GM23248 (cell line): ENCODE data around the gene MAG. TPM values are rescaled to one million over a fixed set of nuclear protein-coding genes. Genes with fewer than 3 reads are reported as not detected.
"Not testable (repeated sequence)": the region's sequence is repeated elsewhere in the genome, so short reads cannot be mapped to it uniquely, and the experiment has no call there.

Experiments
- DNase-seq: peaks from one replicate; pipeline ENCODE4 v3.0.0-alpha.2; 2015
- H2AFZ ChIP-seq: fragments of 200-600 bp; sonication (generic); 2 replicates; pipeline ENCODE4 v1.6.1; 2016; ENCODE audit warnings: antibody characterized with exemption
- H3F3A ChIP-seq: fragments of 200-600 bp; sonication (generic); 2 replicates; pipeline ENCODE4 v1.6.1; 2016; ENCODE audit warnings: mild to moderate bottlenecking, antibody characterized with exemption, mixed run types; ENCODE audit not compliant: insufficient read depth
- H3K27ac ChIP-seq: fragments of 200-600 bp; sonication (generic); 2 replicates; pipeline ENCODE4 v1.5.1; 2016; ENCODE audit warnings: mild to moderate bottlenecking
- H3K27me3 ChIP-seq: fragments of 200-600 bp; sonication (generic); replicated peaks from 2 replicates; pipeline ENCODE4 v1.6.1; 2016; ENCODE audit warnings: mild to moderate bottlenecking; ENCODE audit not compliant: insufficient read depth
- H3K36me3 ChIP-seq: fragments of 200-600 bp; sonication (generic); 2 replicates; pipeline ENCODE4 v1.6.1; 2016; ENCODE audit warnings: low read depth, mild to moderate bottlenecking
- H3K4me1 ChIP-seq: fragments of 200-600 bp; sonication (generic); 2 replicates; pipeline ENCODE4 v1.6.1; 2016; ENCODE audit warnings: mild to moderate bottlenecking; ENCODE audit not compliant: insufficient read depth
- H3K4me2 ChIP-seq: fragments of 200-600 bp; sonication (generic); one replicate; pipeline ENCODE4 v1.6.1; 2016; ENCODE audit warnings: mild to moderate bottlenecking; ENCODE audit not compliant: unreplicated experiment
- H3K4me3 ChIP-seq: fragments of 200-600 bp; sonication (generic); 2 replicates; pipeline ENCODE4 v1.5.1; 2016; ENCODE audit warnings: mild to moderate bottlenecking
- H3K79me2 ChIP-seq: fragments of 200-600 bp; sonication (generic); 2 replicates; pipeline ENCODE4 v1.6.1; 2016; ENCODE audit warnings: mild to moderate bottlenecking; ENCODE audit not compliant: insufficient read depth
- H3K9ac ChIP-seq: fragments of 200-600 bp; sonication (generic); 2 replicates; pipeline ENCODE4 v1.6.1; 2016; ENCODE audit warnings: mild to moderate bottlenecking
- H3K9me2 ChIP-seq: fragments of 200-600 bp; sonication (generic); 2 replicates; pipeline ENCODE4 v1.6.1; 2016; ENCODE audit warnings: mixed run types, mild to moderate bottlenecking, moderate library complexity; ENCODE audit not compliant: insufficient read depth
- H3K9me3 ChIP-seq: fragments of 200-600 bp; sonication (generic); one replicate; pipeline ENCODE4 v1.6.1; 2017; ENCODE audit warnings: low read depth
- H4K20me1 ChIP-seq: fragments of 200-600 bp; sonication (generic); 2 replicates; pipeline ENCODE4 v1.6.0; 2016; ENCODE audit not compliant: insufficient read depth
- EZH2 ChIP-seq: fragments of 200-600 bp; sonication (generic); IDR thresholded peaks from 2 replicates; pipeline ENCODE4 v1.6.1; 2018; ENCODE audit warnings: antibody characterized with exemption, mild to moderate bottlenecking; ENCODE audit not compliant: insufficient read depth, poor library complexity, severe bottlenecking
- EZH2phosphoT487 ChIP-seq: fragments of 200-600 bp; sonication (generic); IDR thresholded peaks from 2 replicates; pipeline ENCODE4 v1.6.1; 2018; ENCODE audit warnings: antibody characterized with exemption, moderate library complexity, mild to moderate bottlenecking, low read depth; ENCODE audit not compliant: insufficient read depth
- WGBS, 2 experiments: methylation state at CpG; one replicate each; pipeline ENCODE4 v1.1.6; 2015 to 2017; ENCODE audit warnings: low lambda C conversion rate in 2 of 2, low coverage in 1 of 2; ENCODE audit errors: missing lambda C conversion rate in 2 of 2; 5-methylcytosine and 5-hydroxymethylcytosine counted together
- in situ Hi-C: fragments of 300-500 bp; cut with MboI; formaldehyde crosslinking; loops from 2 replicates; pipeline ENCODE4 v1.15.0; 2020
- polyA plus RNA-seq: library from polyadenylated mRNA; unstranded; fragments of >200 nt; fragmentation: Nextera tagmentation; extraction: Ambion mirVana; gene quantifications from 2 replicates; pipeline ENCODE4 v1.2.1, GENCODE V29; 2016
- total RNA-seq: library from RNA; depleted of rRNA; stranded (reverse); fragments of >200 nt; shearing (Covaris generic); gene quantifications from 2 replicates; pipeline ENCODE4 v1.2.3, GENCODE V29; 2014

The MAG gene
- total and polyA plus RNA-seq, 2 experiments from 2014 or later = not detected

GRCh38 chr19:35354898-35355297 lies 62.9 kb downstream of the MAG start:
- no peak for DNase-seq
- Histone ChIP-seq H3K36me3 (no peaks in the 10 kb centered on the region), H3K27me3 (peaks cover 3% of the 10 kb centered on the region), H3F3A (no peaks in the 10 kb centered on the region), H2AFZ (no peak overlapping the region), H4K20me1 (no peaks in the 10 kb centered on the region), H3K9me3 (no peaks in the 10 kb centered on the region), H3K4me3 (no peak overlapping the region), H3K9me2 (no peaks in the 10 kb centered on the region), H3K79me2 (no peaks in the 10 kb centered on the region), H3K9ac (no peak overlapping the region), H3K27ac (no peak overlapping the region), H3K4me2 (no peak overlapping the region), H3K4me1 (no peaks in the 10 kb centered on the region)
- in situ Hi-C loops = loop anchor here (10.0 kb wide), 1 partner anchor 140 kb away; the partner anchor contains the start of gene KRTDAP
- 77 to 81% methylated on average over 8 of the region's 8 CpGs for WGBS, 2 experiments
- no peak for TF ChIP-seq EZH2phosphoT487
- TF ChIP-seq EZH2 = no peak

DNA sequence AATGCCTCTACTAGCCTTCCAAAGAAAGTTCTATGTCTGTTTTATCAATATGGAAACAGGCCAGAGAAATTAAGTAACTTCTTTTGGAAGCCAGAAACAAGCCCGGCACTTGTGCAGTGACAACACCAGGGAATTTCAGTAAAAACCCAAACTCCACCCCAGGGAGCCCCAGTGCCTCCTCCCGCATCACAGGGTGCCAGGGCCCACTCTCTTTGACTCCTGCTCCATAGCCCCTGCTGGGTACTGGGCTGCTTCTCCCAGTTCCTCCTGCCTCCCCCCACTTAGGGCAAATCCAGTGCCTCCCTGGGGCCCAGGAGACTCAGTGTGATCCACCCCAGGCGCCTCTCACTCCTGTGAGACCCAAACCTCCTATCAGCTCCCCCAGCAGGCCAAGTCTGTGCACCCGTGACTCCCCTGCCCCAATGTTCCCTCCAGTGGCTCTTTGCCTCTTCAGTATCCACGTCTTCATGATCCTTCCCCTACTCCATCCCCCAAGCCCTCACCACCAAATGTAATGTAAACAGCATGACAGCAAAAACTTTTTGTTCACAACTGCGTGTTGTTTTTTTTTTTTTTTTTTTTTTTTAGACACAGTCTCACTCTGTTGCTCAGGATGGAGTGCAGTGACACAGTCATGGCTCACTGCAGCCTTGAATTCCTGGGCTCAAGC lies 64.0 kb downstream of the MAG start:
- TF ChIP-seq EZH2 (no peak), EZH2phosphoT487 (no peak)
- no peaks in the 10 kb centered on the region for H3K79me2 ChIP-seq
- no peaks in the 10 kb centered on the region for H3K9me3 ChIP-seq
- no peak overlapping the region for H3K9ac ChIP-seq
- H3K27me3 ChIP-seq = peaks cover 3% of the 10 kb centered on the region
- in situ Hi-C loops = loop anchor here (10.0 kb wide), 1 partner anchor 139 kb away; the partner anchor contains the start of gene KRTDAP
- H3K9me2 ChIP-seq = no peaks in the 10 kb centered on the region
- no peak overlapping the region for H3K4me2 ChIP-seq
- H3K4me1 ChIP-seq = no peaks in the 10 kb centered on the region
- DNase-seq = no peak
- no peak overlapping the region for H3K27ac ChIP-seq
- no peaks in the 10 kb centered on the region for H3K36me3 ChIP-seq
- no peak overlapping the region for H3K4me3 ChIP-seq
- no peaks in the 10 kb centered on the region for H3F3A ChIP-seq
- H2AFZ ChIP-seq = no peak overlapping the region
- WGBS, 2 experiments = 30 to 37% methylated on average over 6 of the region's 6 CpGs
- no peaks in the 10 kb centered on the region for H4K20me1 ChIP-seq

GRCh38 chr19:35357867-35358573 lies 66.1 kb downstream of the MAG start, which contains the start of gene FFAR3:
Gene FFAR3, plus strand, starts transcription at chr19:35358460. Its CDS starts 431 bp downstream, at chr19:35358891.
- Histone ChIP-seq H3K27me3 (peaks cover 3% of the 10 kb centered on the region), H3K36me3 (no peaks in the 10 kb centered on the region), H3K9me2 (no peaks in the 10 kb centered on the region), H3K9ac (no peak within 1 kb of the TSS), H3K9me3 (no peaks in the 10 kb centered on the region), H3K4me1 (no peaks in the 10 kb centered on the region), H3K4me3 (no peak within 1 kb of the TSS), H3F3A (no peaks in the 10 kb centered on the region), H4K20me1 (no peaks in the 10 kb centered on the region), H2AFZ (no peak within 1 kb of the TSS), H3K79me2 (no peaks in the 10 kb centered on the region), H3K4me2 (peak within 1 kb of the TSS; percentile 12), H3K27ac (no peak within 1 kb of the TSS)
- TF ChIP-seq EZH2 (no peak), EZH2phosphoT487 (no peak)
- WGBS, 2 experiments = 7 to 8% methylated on average over 18 of the region's 18 CpGs
- DNase-seq = peak; percentile 68
- in situ Hi-C loops = loop anchor here (10.0 kb wide), 1 partner anchor 137 kb away; the partner anchor contains the start of gene KRTDAP

- H3K36me3 ChIP-seq, H3K4me3 ChIP-seq, DNase-seq, H4K20me1 ChIP-seq, H3F3A ChIP-seq, H3K4me1 ChIP-seq, H3K9me2 ChIP-seq, H3K9ac ChIP-seq, H2AFZ ChIP-seq, H3K9me3 ChIP-seq, H3K79me2 ChIP-seq, H3K27ac ChIP-seq, H3K4me2 ChIP-seq, H3K27me3 ChIP-seq: not testable (repeated sequence)
- 81% methylated on average over 8 of the region's 16 CpGs; no CpG with 5 or more reads in 1 of the 2 experiments for WGBS, 2 experiments
- in situ Hi-C loops = loop anchor here (10.0 kb wide), 1 partner anchor 136 kb away; the partner anchor contains the start of gene KRTDAP
Observed at GRCh38 chr19:35358834-35359233, 66.9 kb downstream of the MAG start.

GRCh38 chr19:35359395-35359794 lies 67.4 kb downstream of the MAG start:
- not testable (repeated sequence) for H3K9ac ChIP-seq, H3K4me1 ChIP-seq, H3K27me3 ChIP-seq, DNase-seq, H3K79me2 ChIP-seq, H3K9me2 ChIP-seq, H3K4me3 ChIP-seq, H3K4me2 ChIP-seq, H3F3A ChIP-seq, H4K20me1 ChIP-seq, H3K9me3 ChIP-seq, H2AFZ ChIP-seq, H3K36me3 ChIP-seq, H3K27ac ChIP-seq
- in situ Hi-C loops = loop anchor here (10.0 kb wide), 1 partner anchor 135 kb away; the partner anchor contains the start of gene KRTDAP
- 89 to 91% methylated on average over 12 to 16 of the region's 21 CpGs for WGBS, 2 experiments

DNA sequence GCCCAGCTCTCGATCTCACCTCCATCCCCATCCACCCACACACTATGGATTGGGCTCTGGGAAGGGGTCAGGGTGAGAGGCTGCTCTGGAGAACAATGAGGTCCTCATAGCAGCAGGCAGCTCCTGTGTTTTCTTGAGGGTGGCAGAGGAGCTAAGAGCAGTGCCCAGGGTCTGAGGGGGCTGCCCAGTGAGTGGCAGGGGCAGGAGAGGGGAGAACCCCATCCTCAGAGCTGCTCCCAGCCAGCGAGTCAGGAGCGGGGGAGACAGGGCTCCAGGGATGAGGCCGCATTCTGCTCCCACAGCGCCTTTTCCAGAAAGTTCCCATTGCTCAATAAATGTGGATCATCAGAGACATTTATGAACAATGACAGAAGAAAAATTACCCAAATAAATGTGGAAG lies 68.1 kb downstream of the MAG start:
- H3F3A ChIP-seq, H3K4me1 ChIP-seq, H3K4me3 ChIP-seq, DNase-seq, H3K27me3 ChIP-seq, H3K9me2 ChIP-seq, H3K36me3 ChIP-seq, H3K9ac ChIP-seq, H3K79me2 ChIP-seq, H3K27ac ChIP-seq, H3K9me3 ChIP-seq, H3K4me2 ChIP-seq, H2AFZ ChIP-seq, H4K20me1 ChIP-seq, in situ Hi-C loops: not testable (repeated sequence)
- WGBS, 2 experiments = 43% methylated on average over 3 of the region's 5 CpGs; no CpG with 5 or more reads in 1 of the 2 experiments
